NT2/D1 (cell line): ENCODE results near the gene RUSC2.

Experiments
- SUZ12 ChIP-seq: IDR thresholded peaks from 2 replicates; pipeline ENCODE4 v1.6.1; 2011; ENCODE audit not compliant: insufficient read length, insufficient read depth; ENCODE audit errors: extremely low read depth
- YY1 ChIP-seq: IDR thresholded peaks from 2 replicates; pipeline ENCODE4 v1.6.1; 2011; ENCODE audit not compliant: insufficient read length, insufficient read depth
- ZNF274 ChIP-seq: IDR thresholded peaks from 2 replicates; pipeline ENCODE4 v1.6.1; 2011; ENCODE audit warnings: mild to moderate bottlenecking, low read depth, low read length

DNA sequence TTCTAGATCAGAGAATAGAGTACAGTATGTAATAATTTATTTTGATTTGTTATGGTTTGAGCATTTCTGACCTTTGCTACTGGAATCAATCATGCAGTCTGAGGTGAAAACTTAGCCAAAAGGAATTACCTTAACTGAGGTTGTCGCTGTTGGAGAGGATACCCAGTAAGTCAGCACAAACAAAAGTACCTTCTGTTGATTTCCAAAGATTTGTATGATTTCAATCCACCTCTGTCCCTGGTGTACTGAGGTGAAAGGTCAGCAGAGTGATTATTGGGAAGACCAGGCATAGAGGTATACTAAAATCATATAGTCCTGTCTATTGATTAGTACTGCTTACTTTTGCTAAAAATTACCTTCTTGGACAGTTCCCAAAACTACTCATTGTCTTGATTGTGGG, 32.8 kb downstream of the RUSC2 start:
- no peak for TF ChIP-seq ZNF274
- no peak for TF ChIP-seq YY1
- TF ChIP-seq SUZ12, result no peak
